ENCODE measurements around the gene FOXD4L4. TPM values are rescaled to one million over a fixed set of nuclear protein-coding genes. Genes with fewer than 3 reads are reported as not detected.

Gene FOXD4L4
- total RNA-seq = under 0.01 TPM in 1 of 2 replicates, not detected in the other

GRCh38 chr9:65737096-65737564, at the start of gene FOXD4L4:
TSS of gene FOXD4L4 (plus strand) at chr9:65737146. CDS start at chr9:65737146, 0 bp downstream.

Other genes with a start within 250 kb of the FOXD4L4 start
- 36.4 and 55.9 TPM in 2 replicates for gene ZNG1E, start 61.2 kb upstream of the FOXD4L4 start, total RNA-seq